SJSA1 (cell line): Measurements from ENCODE around the gene ABCB6. TPM values are rescaled to one million over a fixed set of nuclear protein-coding genes. Genes with fewer than 3 reads are reported as not detected.
"Not testable (repeated sequence)": the region's sequence is repeated elsewhere in the genome, so short reads cannot be mapped to it uniquely, and the experiment has no call there.

ENCODE experiments used
- DNase-seq, 2 experiments: peaks; one replicate each; pipeline ENCODE4 v3.0.0-alpha.2; 2015 to 2020; ENCODE audit warnings: low spot score in 2 of 2, low read depth in 1 of 2
- H3K27ac ChIP-seq: fragments of 250-450 bp; sonication (Bioruptor Pico); 2 replicates; pipeline ENCODE4 v1.5.1; 2020; ENCODE audit warnings: mild to moderate bottlenecking, moderate library complexity
- H3K27me3 ChIP-seq: fragments of 250-450 bp; sonication (Bioruptor Pico); replicated peaks from 2 replicates; pipeline ENCODE4 v1.5.1; 2020; ENCODE audit warnings: mild to moderate bottlenecking, moderate library complexity
- H3K36me3 ChIP-seq: fragments of 250-450 bp; sonication (Bioruptor Pico); 2 replicates; pipeline ENCODE4 v1.5.1; 2020; ENCODE audit warnings: mild to moderate bottlenecking
- H3K4me1 ChIP-seq: fragments of 250-450 bp; sonication (Bioruptor Pico); replicated peaks from 2 replicates; pipeline ENCODE4 v1.6.1; 2021; ENCODE audit warnings: mild to moderate bottlenecking
- H3K4me3 ChIP-seq: fragments of 250-450 bp; sonication (Bioruptor Pico); 2 replicates; pipeline ENCODE4 v1.5.1; 2020; ENCODE audit warnings: mild to moderate bottlenecking
- H3K9me3 ChIP-seq: fragments of 250-450 bp; sonication (Bioruptor Pico); replicated peaks from 2 replicates; pipeline ENCODE4 v1.5.1; 2020; ENCODE audit warnings: mild to moderate bottlenecking
- total RNA-seq: library from RNA; depleted of rRNA; stranded (reverse); fragments of >200 nt; shearing (Covaris generic); gene quantifications from 2 replicates; pipeline ENCODE4 v1.2.3, GENCODE V29; 2014

ABCB6 gene
- total RNA-seq, 1 experiment from 2014 or later: 22.2 TPM

- not testable (repeated sequence) for DNase-seq, H3K27ac ChIP-seq, H3K9me3 ChIP-seq, H3K4me1 ChIP-seq, H3K36me3 ChIP-seq, H3K4me3 ChIP-seq, H3K27me3 ChIP-seq
Observed at GRCh38 chr2:219201331-219201730, 17.4 kb downstream of the ABCB6 start.

GRCh38 chr2:219200502-219201326, 18.0 kb downstream of the ABCB6 start:
- not testable (repeated sequence) for H3K4me3 ChIP-seq, H3K36me3 ChIP-seq, H3K9me3 ChIP-seq, DNase-seq, H3K4me1 ChIP-seq, H3K27ac ChIP-seq, H3K27me3 ChIP-seq

GRCh38 chr2:219199470-219200211, 19.1 kb downstream of the ABCB6 start:
- Histone ChIP-seq H3K27ac (no peak overlapping the region), H3K4me3 (no peak overlapping the region), H3K36me3 (no peaks in the 10 kb centered on the region), H3K9me3 (no peaks in the 10 kb centered on the region), H3K27me3 (peaks cover 4% of the 10 kb centered on the region), H3K4me1 (no peaks in the 10 kb centered on the region)
- DNase-seq: no peak

- H3K27ac ChIP-seq: no peak overlapping the region
- no peak for DNase-seq
- H3K9me3 ChIP-seq: no peaks in the 10 kb centered on the region
- H3K4me1 ChIP-seq: no peaks in the 10 kb centered on the region
- H3K4me3 ChIP-seq: no peak overlapping the region
- peaks cover 4% of the 10 kb centered on the region for H3K27me3 ChIP-seq
- no peaks in the 10 kb centered on the region for H3K36me3 ChIP-seq
Observed at GRCh38 chr2:219198974-219199373, 19.8 kb downstream of the ABCB6 start.

- DNase-seq: no peak
- no peaks in the 10 kb centered on the region for H3K9me3 ChIP-seq
- no peaks in the 10 kb centered on the region for H3K36me3 ChIP-seq
- H3K4me3 ChIP-seq: no peak overlapping the region
- H3K4me1 ChIP-seq: no peaks in the 10 kb centered on the region
- no peak overlapping the region for H3K27ac ChIP-seq
- peaks cover 4% of the 10 kb centered on the region for H3K27me3 ChIP-seq
Observed at GRCh38 chr2:219197388-219197787, 21.4 kb downstream of the ABCB6 start.

- Histone ChIP-seq H3K9me3 (no peaks in the 10 kb centered on the region), H3K4me1 (no peaks in the 10 kb centered on the region), H3K27me3 (0 out of 2 replicates have a peak, but pooled peaks cover 3% of the 10 kb centered on the region), H3K4me3 (no peak overlapping the region), H3K27ac (no peak overlapping the region), H3K36me3 (peaks cover 23% of the 10 kb centered on the region)
- no peak for DNase-seq
Observed at GRCh38 chr2:219186754-219187456, 31.9 kb downstream of the ABCB6 start.

GRCh38 chr2:219184121-219184520, 34.6 kb downstream of the ABCB6 start:
- Histone ChIP-seq H3K27me3 (0 out of 2 replicates have a peak, but pooled peaks cover under 1% of the 10 kb centered on the region), H3K27ac (no peak overlapping the region), H3K9me3 (no peaks in the 10 kb centered on the region), H3K4me1 (peaks cover 3% of the 10 kb centered on the region), H3K4me3 (no peak overlapping the region), H3K36me3 (peaks cover 50% of the 10 kb centered on the region)
- DNase-seq: no peak

- Histone ChIP-seq H3K27me3 (no peaks in the 10 kb centered on the region), H3K9me3 (no peaks in the 10 kb centered on the region)
- no peak for DNase-seq
Observed at GRCh38 chr2:219183151-219183772, 35.5 kb downstream of the ABCB6 start.

GRCh38 chr2:219182331-219183150, 36.2 kb downstream of the ABCB6 start:
- Histone ChIP-seq H3K36me3 (peaks cover 50% of the 10 kb centered on the region), H3K4me1 (peaks cover 8% of the 10 kb centered on the region), H3K4me3 (no peak overlapping the region), H3K27me3 (no peaks in the 10 kb centered on the region), H3K27ac (no peak overlapping the region), H3K9me3 (no peaks in the 10 kb centered on the region)
- DNase-seq: no peak

More at GRCh38 chr2:219183151-219183772, 35.5 kb downstream of the ABCB6 start:
- H3K36me3 ChIP-seq: peaks cover 50% of the 10 kb centered on the region
- H3K4me3 ChIP-seq: no peak overlapping the region
- H3K4me1 ChIP-seq: peaks cover 8% of the 10 kb centered on the region
- H3K27ac ChIP-seq: no peak overlapping the region

- no peak for DNase-seq
- H3K9me3 ChIP-seq: no peaks in the 10 kb centered on the region
- H3K36me3 ChIP-seq: peaks cover 54% of the 10 kb centered on the region
- peaks cover 8% of the 10 kb centered on the region for H3K4me1 ChIP-seq
- no peak overlapping the region for H3K27ac ChIP-seq
- H3K27me3 ChIP-seq: no peaks in the 10 kb centered on the region
- H3K4me3 ChIP-seq: no peak overlapping the region
Observed at GRCh38 chr2:219181531-219181930, 37.2 kb downstream of the ABCB6 start.

- Histone ChIP-seq H3K27ac (no peak overlapping the region), H3K4me1 (peaks cover 13% of the 10 kb centered on the region), H3K27me3 (no peaks in the 10 kb centered on the region), H3K4me3 (no peak overlapping the region), H3K36me3 (peaks cover 55% of the 10 kb centered on the region), H3K9me3 (no peaks in the 10 kb centered on the region)
- no peak for DNase-seq
Observed at GRCh38 chr2:219180961-219181360, 37.8 kb downstream of the ABCB6 start.

- Histone ChIP-seq H3K9me3 (no peaks in the 10 kb centered on the region), H3K36me3 (peaks cover 59% of the 10 kb centered on the region), H3K4me3 (no peak overlapping the region), H3K27me3 (no peaks in the 10 kb centered on the region), H3K27ac (no peak overlapping the region), H3K4me1 (peaks cover 17% of the 10 kb centered on the region)
- DNase-seq: no peak
Observed at GRCh38 chr2:219179601-219180465, 38.9 kb downstream of the ABCB6 start.
